ENCODE measurements around the gene MLLT10. TPM values are rescaled to one million over a fixed set of nuclear protein-coding genes. Genes with fewer than 3 reads are reported as not detected.

MLLT10 gene
- total RNA-seq, 2 experiments from 2014 or later, result 33.8 to 34.1 TPM

- POLR2A ChIA-PET, result no interaction called here
- Mint-ChIP-seq H3K36me3 (ENCODE audit: low read depth) (no peaks in the 10 kb centered on the region), H3K4me1 (peaks cover 34% of the 10 kb centered on the region), H3K9me3 (ENCODE audit: low read depth) (no peaks in the 10 kb centered on the region), H3K27me3 (peaks cover 66% of the 10 kb centered on the region), H3K4me3 (peak overlapping the region; percentile 78), H3K27ac (no peak overlapping the region)
- no peak for DNase-seq
- ATAC-seq, result no peak
- CTCF ChIA-PET, result interaction anchor here (0.7 to 1.3 kb wide), 7 partner anchors 9 to 252 kb away, joined by 3 to 8 read pairs (median 3); no protein-coding TSS in a partner anchor
- intact Hi-C loops (cut with DNase I, micrococcal nuclease), result loop anchor here (1.0 to 5.0 kb wide), 5 partner anchors 7 to 823 kb away; partner anchors contain the start of gene COMMD3 (in 1 of the 2)
Observed at GRCh38 chr10:21518641-21519396, 15.2 kb upstream of the MLLT10 start.

- ATAC-seq (no peak), DNase-seq (no peak)
- peaks cover 65% of the 10 kb centered on the region for H3K27me3 Mint-ChIP-seq
- H3K4me3 Mint-ChIP-seq, result peak overlapping the region; percentile 78
- H3K27ac Mint-ChIP-seq, result peak overlapping the region; percentile 44
- no peaks in the 10 kb centered on the region for H3K9me3 Mint-ChIP-seq (ENCODE audit: low read depth)
- intact Hi-C loops (cut with DNase I, micrococcal nuclease), result loop anchor here (2.0 to 5.0 kb wide), 4 partner anchors 13 to 823 kb away; partner anchors contain the start of gene COMMD3 (in 1 of the 2)
- POLR2A ChIA-PET, result interaction anchor here (0.6 kb wide), 1 partner anchor 37 kb away, joined by 3 read pairs; no protein-coding TSS in a partner anchor
- no peaks in the 10 kb centered on the region for H3K36me3 Mint-ChIP-seq (ENCODE audit: low read depth)
- peaks cover 34% of the 10 kb centered on the region for H3K4me1 Mint-ChIP-seq
- CTCF ChIA-PET, result interaction anchor here (1.0 to 1.3 kb wide), 2 partner anchors 10 to 11 kb away, joined by 3 read pairs; no protein-coding TSS in a partner anchor
Observed at GRCh38 chr10:21519397-21519933, 14.6 kb upstream of the MLLT10 start.

- ATAC-seq (peak; percentile 55), DNase-seq (peak; percentile 29)
- H3K27me3 Mint-ChIP-seq, result peaks cover 60% of the 10 kb centered on the region
- no peaks in the 10 kb centered on the region for H3K36me3 Mint-ChIP-seq (ENCODE audit: low read depth)
- no peaks in the 10 kb centered on the region for H3K9me3 Mint-ChIP-seq (ENCODE audit: low read depth)
- POLR2A ChIA-PET, result interaction anchor here (0.6 kb wide), 1 partner anchor 37 kb away, joined by 3 read pairs; no protein-coding TSS in a partner anchor
- H3K27ac Mint-ChIP-seq, result peak overlapping the region; percentile 44
- intact Hi-C loops (cut with DNase I, micrococcal nuclease), result loop anchor here (2.0 to 10.0 kb wide), 6 partner anchors 13 to 1925 kb away; partner anchors contain the start of gene COMMD3 (in 1 of the 2)
- peaks cover 36% of the 10 kb centered on the region for H3K4me1 Mint-ChIP-seq
- H3K4me3 Mint-ChIP-seq, result peak overlapping the region; percentile 78
- CTCF ChIA-PET, result interaction anchor here (0.6 to 2.6 kb wide), 5 partner anchors 11 to 1098 kb away, joined by 3 to 8 read pairs (median 4); no protein-coding TSS in a partner anchor
Observed at GRCh38 chr10:21519941-21520436, 14.0 kb upstream of the MLLT10 start.

- intact Hi-C loops (cut with DNase I, micrococcal nuclease), result loop anchor here in 1 of 2 experiments (10.0 kb wide), 2 partner anchors 1084 to 1924 kb away; no protein-coding TSS in a partner anchor
- CTCF ChIA-PET, result interaction anchor here (0.6 to 2.6 kb wide), 5 partner anchors 11 to 1098 kb away, joined by 3 to 8 read pairs (median 4); no protein-coding TSS in a partner anchor
- H3K27ac Mint-ChIP-seq, result no peak overlapping the region
- H3K4me1 Mint-ChIP-seq, result peaks cover 41% of the 10 kb centered on the region
- ATAC-seq (no peak), DNase-seq (no peak)
- H3K36me3 Mint-ChIP-seq (ENCODE audit: low read depth), result no peaks in the 10 kb centered on the region
- H3K27me3 Mint-ChIP-seq, result peaks cover 55% of the 10 kb centered on the region
- POLR2A ChIA-PET, result no interaction called here
- no peaks in the 10 kb centered on the region for H3K9me3 Mint-ChIP-seq (ENCODE audit: low read depth)
- peak overlapping the region; percentile 78 for H3K4me3 Mint-ChIP-seq
Observed at GRCh38 chr10:21520509-21520908, 13.5 kb upstream of the MLLT10 start.

GRCh38 chr10:21520949-21521348 is 13.1 kb upstream of the MLLT10 start:
- Mint-ChIP-seq H3K36me3 (ENCODE audit: low read depth) (no peaks in the 10 kb centered on the region), H3K9me3 (ENCODE audit: low read depth) (no peaks in the 10 kb centered on the region), H3K4me1 (peaks cover 42% of the 10 kb centered on the region), H3K27me3 (peaks cover 50% of the 10 kb centered on the region), H3K4me3 (no peak overlapping the region), H3K27ac (no peak overlapping the region)
- intact Hi-C loops (cut with DNase I, micrococcal nuclease), result loop anchor here in 1 of 2 experiments (10.0 kb wide), 2 partner anchors 1084 to 1924 kb away; no protein-coding TSS in a partner anchor
- DNase-seq (no peak), ATAC-seq (no peak)
- ChIA-PET POLR2A (no interaction called here), CTCF (interaction anchor here (2.6 kb wide), 1 partner anchor 24 kb away, joined by 8 read pairs; no protein-coding TSS in a partner anchor)

GRCh38 chr10:21521751-21522533 is 12.1 kb upstream of the MLLT10 start:
- peaks cover 43% of the 10 kb centered on the region for H3K4me1 Mint-ChIP-seq
- no peak overlapping the region for H3K27ac Mint-ChIP-seq
- peaks cover 46% of the 10 kb centered on the region for H3K27me3 Mint-ChIP-seq
- ChIA-PET POLR2A (no interaction called here), CTCF (interaction anchor here (0.6 to 2.6 kb wide), 3 partner anchors 25 to 107 kb away, joined by 3 to 8 read pairs (median 3); no protein-coding TSS in a partner anchor)
- no peak overlapping the region for H3K4me3 Mint-ChIP-seq
- ATAC-seq, result no peak
- no peak for DNase-seq
- no peaks in the 10 kb centered on the region for H3K36me3 Mint-ChIP-seq (ENCODE audit: low read depth)
- intact Hi-C loops (cut with DNase I, micrococcal nuclease), result loop anchor here in 1 of 2 experiments (10.0 kb wide), 2 partner anchors 1083 to 1923 kb away; no protein-coding TSS in a partner anchor
- H3K9me3 Mint-ChIP-seq (ENCODE audit: low read depth), result no peaks in the 10 kb centered on the region

- Mint-ChIP-seq H3K4me3 (no peak overlapping the region), H3K4me1 (peaks cover 42% of the 10 kb centered on the region), H3K27ac (no peak overlapping the region), H3K36me3 (ENCODE audit: low read depth) (no peaks in the 10 kb centered on the region), H3K9me3 (ENCODE audit: low read depth) (no peaks in the 10 kb centered on the region), H3K27me3 (peaks cover 41% of the 10 kb centered on the region)
- no peak for ATAC-seq
- intact Hi-C loops (cut with DNase I, micrococcal nuclease), result loop anchor here in 1 of 2 experiments (10.0 kb wide), 2 partner anchors 1082 to 1922 kb away; no protein-coding TSS in a partner anchor
- ChIA-PET POLR2A (no interaction called here), CTCF (interaction anchor here (0.7 kb wide), 1 partner anchor 106 kb away, joined by 3 read pairs; no protein-coding TSS in a partner anchor)
- no peak for DNase-seq
Observed at GRCh38 chr10:21522631-21523406, 11.2 kb upstream of the MLLT10 start.

- CTCF ChIA-PET, result interaction anchor here (0.7 kb wide), 1 partner anchor 207 kb away, joined by 3 read pairs; no protein-coding TSS in a partner anchor
- intact Hi-C loops (cut with DNase I, micrococcal nuclease), result loop anchor here (2.0 to 10.0 kb wide), 4 partner anchors 27 to 1921 kb away; no protein-coding TSS in a partner anchor
- POLR2A ChIA-PET, result no interaction called here
- DNase-seq (no peak), ATAC-seq (no peak)
- Mint-ChIP-seq H3K9me3 (ENCODE audit: low read depth) (no peaks in the 10 kb centered on the region), H3K4me3 (no peak overlapping the region), H3K4me1 (peaks cover 40% of the 10 kb centered on the region), H3K27me3 (peaks cover 34% of the 10 kb centered on the region), H3K27ac (no peak overlapping the region), H3K36me3 (ENCODE audit: low read depth) (no peaks in the 10 kb centered on the region)
Observed at GRCh38 chr10:21523557-21524008, 10.4 kb upstream of the MLLT10 start.

- no peaks in the 10 kb centered on the region for H3K9me3 Mint-ChIP-seq (ENCODE audit: low read depth)
- no peak overlapping the region for H3K27ac Mint-ChIP-seq
- H3K36me3 Mint-ChIP-seq (ENCODE audit: low read depth), result no peaks in the 10 kb centered on the region
- intact Hi-C loops (cut with DNase I, micrococcal nuclease), result loop anchor here (2.0 to 10.0 kb wide), 4 partner anchors 27 to 1921 kb away; no protein-coding TSS in a partner anchor
- peaks cover 31% of the 10 kb centered on the region for H3K27me3 Mint-ChIP-seq
- H3K4me1 Mint-ChIP-seq, result peaks cover 35% of the 10 kb centered on the region
- ATAC-seq (no peak), DNase-seq (no peak)
- H3K4me3 Mint-ChIP-seq, result no peak overlapping the region
- CTCF ChIA-PET, result interaction anchor here (0.7 kb wide), 1 partner anchor 206 kb away, joined by 3 read pairs; no protein-coding TSS in a partner anchor
- POLR2A ChIA-PET, result no interaction called here
Observed at GRCh38 chr10:21524131-21524525, 9.9 kb upstream of the MLLT10 start.

All from activated CD4-positive, alpha-beta T cell treated with anti-CD3 and anti-CD28 coated beads for 36 hours (primary cell).